ENCODE measurements around the gene UTP25.

- TF ChIP-seq EZH2 (IDR thresholded peaks at IDR 0.05; ENCODE audit: borderline replicate concordance, low read length): no peak
- TF ChIP-seq CTCF (conservative IDR thresholded peaks at IDR 0.05 in 1 of 2, IDR thresholded peaks at IDR 0.05 in 1 of 2; ENCODE audit: extremely low read depth in 1 of 2, insufficient read depth in 1 of 2, low read depth in 1 of 2, low read length in 2 of 2): no peak
These were observed 26.4 kb downstream of the UTP25 start for GRCh38 chr1:209854196-209854595.

Data from mammary epithelial cell (primary cell).